Gastrocnemius medialis (tissue), 4 donors: Measurements from ENCODE around the gene ARL2BP. TPM values are rescaled to one million over a fixed set of nuclear protein-coding genes. Genes with fewer than 3 reads are reported as not detected.

ENCODE experiments used
- ATAC-seq, 2 donors: fragments of 150-250 bp; one replicate each; pipeline ENCODE4 v1.9.1; 2016
- DNase-seq, 2 donors: peaks; one replicate each; pipeline ENCODE4 v3.0.0-alpha.2; 2019
- H3K27ac ChIP-seq, 4 donors: fragments of 200-600 bp; sonication (generic); 1 replicate in 1 of 4; 2 replicates in 3 of 4; pipeline ENCODE4 v1.5.1; 2016 to 2018; ENCODE audit warnings: mild to moderate bottlenecking in 2 of 4, moderate library complexity in 1 of 4
- H3K27me3 ChIP-seq, 3 donors: fragments of 200-600 bp; sonication (generic) in 2 of 3; 1 replicate in 1 of 3; 2 replicates in 2 of 3; pipeline versions ENCODE4 v1.5.1 to v1.6.0; 2016 to 2019; ENCODE audit warnings: mild to moderate bottlenecking in 1 of 3, moderate library complexity in 1 of 3
- H3K36me3 ChIP-seq, 2 donors: fragments of 200-600 bp; sonication (generic) in 1 of 2; one replicate each; pipeline ENCODE4 v1.5.1; 2017 to 2018
- H3K4me1 ChIP-seq, 2 donors: fragments of 200-600 bp; sonication (generic) in 1 of 2; one replicate each; pipeline ENCODE4 v1.5.1; 2016 to 2017; ENCODE audit warnings: mild to moderate bottlenecking in 2 of 2
- H3K4me3 ChIP-seq, 4 donors: fragments of 200-600 bp; sonication (generic) in 3 of 4; 1 replicate in 1 of 4; 2 replicates in 3 of 4; pipeline ENCODE4 v1.5.1; 2016 to 2019; ENCODE audit warnings: mild to moderate bottlenecking in 2 of 4
- H3K9me3 ChIP-seq, 3 donors: fragments of 200-600 bp; sonication (generic) in 2 of 3; 1 replicate in 1 of 3; 2 replicates in 2 of 3; pipeline ENCODE4 v1.5.1; 2016 to 2019
- POLR2A ChIP-seq, 2 donors: fragments of 450-650 bp; IDR thresholded peaks; one replicate each; pipeline ENCODE4 v1.6.1; 2017; ENCODE audit warnings: antibody characterized with exemption in 2 of 2, mild to moderate bottlenecking in 2 of 2, moderate library complexity in 2 of 2
- in situ Hi-C, 4 donors: fragments of 200-750 bp; cut with MboI; loops; one replicate each; pipeline versions ENCODE4 v1.15.0 to v1.8.0; 2017; ENCODE audit warnings: low sequenced_read_pairs in 4 of 4
- intact Hi-C: fragments of 100-400 bp; cut with DNase I; formaldehyde crosslinking; loops from one replicate; pipeline ENCODE4 v1.15.1; 2023; ENCODE audit warnings: low total_unique reads
- total RNA-seq, 4 donors: library from RNA; depleted of rRNA; stranded (reverse); fragments of >200 nt; gene quantifications; one replicate each; pipeline versions ENCODE4 v1.1.0 to v1.2.3, GENCODE V29; 2016
- TF ChIP-seq, protein P1 (sequence below), 5 experiments: fragments of 450-650 bp in 3 of 5; fragments of 200-600 bp in 2 of 5; sonication (generic) in 2 of 5; IDR thresholded peaks in 4 of 5; conservative IDR thresholded peaks in 1 of 5; 1 replicate in 4 of 5; 2 replicates in 1 of 5; pipeline ENCODE4 v1.5.1; 2016 to 2019; ENCODE audit warnings: antibody characterized with exemption in 5 of 5, mild to moderate bottlenecking in 3 of 5, moderate library complexity in 3 of 5

Gene ARL2BP
- total RNA-seq, 4 donors from 2014 or later: 25.5 to 52.6 (median 44.5) TPM

DNA sequence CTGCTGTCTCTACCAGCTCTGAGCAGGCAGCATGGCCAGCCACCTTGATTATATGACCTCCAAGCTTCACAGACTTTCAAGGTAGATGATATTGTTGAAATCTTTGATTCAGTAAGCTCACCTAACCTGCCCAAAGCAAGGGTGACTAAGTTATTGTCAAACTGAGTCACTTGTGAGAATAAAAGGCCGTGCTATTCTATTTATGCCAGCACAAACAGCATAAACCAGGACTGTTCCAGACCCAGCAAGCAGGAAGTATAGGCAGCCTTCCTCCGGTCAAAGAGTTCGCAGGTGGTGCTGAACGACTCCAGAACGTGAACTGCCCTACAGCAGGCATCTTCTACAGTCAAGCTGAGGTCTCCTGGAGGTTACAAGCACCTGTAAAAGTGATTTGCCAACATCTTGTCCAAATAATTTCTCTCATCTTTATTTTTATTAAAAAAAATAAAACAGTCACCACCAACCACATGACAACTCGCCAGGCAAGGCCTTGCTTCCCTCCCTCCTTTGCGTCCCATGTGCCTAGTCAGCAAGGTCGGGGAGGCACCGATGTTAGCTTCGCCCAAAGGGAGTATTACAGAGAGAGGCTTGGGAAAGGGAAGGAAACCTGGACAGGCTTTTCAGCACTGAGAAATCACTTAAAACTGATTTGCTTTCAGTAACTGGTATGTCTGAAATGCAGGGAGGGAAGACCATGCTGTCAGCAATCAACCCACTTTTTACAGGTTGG is 10.8 kb downstream of the ARL2BP start:
- no peak for DNase-seq
- no peaks in the 10 kb centered on the region for H3K27me3 ChIP-seq

DNA sequence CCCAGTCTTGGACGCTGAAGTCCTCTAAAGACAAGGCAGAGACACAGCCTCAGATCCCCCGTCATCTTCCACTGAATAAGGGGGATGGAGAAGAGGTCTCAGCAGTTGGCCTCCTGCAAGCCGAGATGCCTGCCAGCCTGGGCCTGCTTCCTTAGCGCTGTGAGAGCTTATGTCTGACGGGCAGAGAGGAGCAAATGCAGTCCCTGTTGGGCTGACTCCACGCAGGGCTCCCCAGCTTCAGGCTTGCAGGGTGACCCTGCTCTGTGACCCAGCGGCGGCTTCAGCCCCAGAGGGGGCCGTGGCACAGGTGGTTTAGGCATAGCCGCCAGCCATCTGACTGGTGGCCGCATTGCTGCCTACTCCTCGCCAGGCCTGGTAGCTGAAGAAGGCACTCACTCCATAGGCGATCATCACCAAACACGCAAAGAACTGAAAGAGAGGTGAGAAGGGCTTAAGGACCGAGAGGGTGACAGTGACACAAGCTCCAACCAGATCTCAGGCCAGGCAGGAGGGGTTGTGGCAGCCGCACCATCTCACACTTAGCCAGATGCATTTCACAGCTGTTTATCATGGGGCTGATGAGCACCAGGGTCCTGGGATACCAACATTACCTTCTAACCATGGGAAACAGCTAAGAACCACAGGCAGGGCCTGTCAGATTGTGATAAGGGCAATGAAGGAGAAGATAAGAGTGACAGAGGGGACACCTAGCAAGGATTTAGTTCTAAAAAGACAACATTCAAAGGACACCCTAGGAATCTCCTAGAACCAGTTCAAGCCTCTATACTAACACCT is 11.7 kb downstream of the ARL2BP start:
- Histone ChIP-seq H3K27ac (no peak overlapping the region), H3K27me3 (no peaks in the 10 kb centered on the region), H3K4me3 (no peak overlapping the region), H3K4me1 (no peaks in the 10 kb centered on the region), H3K36me3 (peaks cover 0 to 52% of the 10 kb centered on the region in 2 donors), H3K9me3 (no peaks in the 10 kb centered on the region)
- TF ChIP-seq, protein P1, sequence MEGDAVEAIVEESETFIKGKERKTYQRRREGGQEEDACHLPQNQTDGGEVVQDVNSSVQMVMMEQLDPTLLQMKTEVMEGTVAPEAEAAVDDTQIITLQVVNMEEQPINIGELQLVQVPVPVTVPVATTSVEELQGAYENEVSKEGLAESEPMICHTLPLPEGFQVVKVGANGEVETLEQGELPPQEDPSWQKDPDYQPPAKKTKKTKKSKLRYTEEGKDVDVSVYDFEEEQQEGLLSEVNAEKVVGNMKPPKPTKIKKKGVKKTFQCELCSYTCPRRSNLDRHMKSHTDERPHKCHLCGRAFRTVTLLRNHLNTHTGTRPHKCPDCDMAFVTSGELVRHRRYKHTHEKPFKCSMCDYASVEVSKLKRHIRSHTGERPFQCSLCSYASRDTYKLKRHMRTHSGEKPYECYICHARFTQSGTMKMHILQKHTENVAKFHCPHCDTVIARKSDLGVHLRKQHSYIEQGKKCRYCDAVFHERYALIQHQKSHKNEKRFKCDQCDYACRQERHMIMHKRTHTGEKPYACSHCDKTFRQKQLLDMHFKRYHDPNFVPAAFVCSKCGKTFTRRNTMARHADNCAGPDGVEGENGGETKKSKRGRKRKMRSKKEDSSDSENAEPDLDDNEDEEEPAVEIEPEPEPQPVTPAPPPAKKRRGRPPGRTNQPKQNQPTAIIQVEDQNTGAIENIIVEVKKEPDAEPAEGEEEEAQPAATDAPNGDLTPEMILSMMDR (IDR thresholded peaks at IDR 0.05 in 4 of 5, conservative IDR thresholded peaks at IDR 0.05 in 1 of 5): no peak
- no peak for TF ChIP-seq POLR2A (IDR thresholded peaks at IDR 0.05)
- no peak for DNase-seq
- ATAC-seq: no peak
- in situ Hi-C loops: no loop called here
- intact Hi-C loops: no loop called here

More for the DNA sequence above, 10.8 kb downstream of the ARL2BP start:
- Histone ChIP-seq H3K36me3 (peaks cover 0 to 61% of the 10 kb centered on the region in 2 donors), H3K4me3 (no peak overlapping the region), H3K9me3 (no peaks in the 10 kb centered on the region), H3K4me1 (no peaks in the 10 kb centered on the region), H3K27ac (no peak overlapping the region)
- in situ Hi-C loops: no loop called here
- ATAC-seq: no peak
- intact Hi-C loops: no loop called here
- TF ChIP-seq, protein P1 (IDR thresholded peaks at IDR 0.05 in 4 of 5, conservative IDR thresholded peaks at IDR 0.05 in 1 of 5): no peak
- no peak for TF ChIP-seq POLR2A (IDR thresholded peaks at IDR 0.05)

DNA sequence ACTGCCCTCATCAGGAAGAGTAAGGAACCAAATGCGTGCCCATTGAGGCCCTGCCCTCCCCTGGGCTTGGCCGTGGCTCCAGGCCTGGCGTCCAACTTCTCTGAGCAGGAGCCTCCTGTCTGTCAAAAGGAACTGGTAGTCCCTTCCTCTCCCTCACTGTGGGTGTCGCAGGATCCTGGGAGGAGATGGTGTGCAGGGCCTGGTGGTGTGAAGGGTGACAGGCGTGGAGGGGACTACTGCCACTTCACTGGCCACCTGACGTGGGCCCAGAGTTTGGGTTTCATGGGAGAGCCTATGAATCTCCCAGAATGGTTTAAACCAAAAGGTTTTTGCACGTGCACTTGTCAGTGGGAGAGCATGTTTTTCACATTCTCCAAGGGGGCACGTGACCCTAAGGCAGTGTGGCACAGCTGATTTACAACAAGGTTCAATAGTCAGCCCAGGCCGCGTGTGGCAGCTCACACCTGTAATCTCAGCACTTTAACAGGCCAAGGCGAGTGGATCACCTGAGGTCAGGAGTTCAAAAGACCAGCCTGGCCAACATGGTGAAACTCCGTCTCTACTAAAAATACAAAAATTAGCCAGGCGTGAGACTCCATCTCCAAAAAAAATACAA is 12.5 kb downstream of the ARL2BP start:
- intact Hi-C loops: no loop called here
- TF ChIP-seq, protein P1 (IDR thresholded peaks at IDR 0.05 in 4 of 5, conservative IDR thresholded peaks at IDR 0.05 in 1 of 5): no peak
- no peak for TF ChIP-seq POLR2A (IDR thresholded peaks at IDR 0.05)
- no peak overlapping the region for H3K27ac ChIP-seq
- no peaks in the 10 kb centered on the region for H3K27me3 ChIP-seq
- H3K4me1 ChIP-seq: no peaks in the 10 kb centered on the region
- ATAC-seq (no peak), DNase-seq (no peak)
- no peak overlapping the region for H3K4me3 ChIP-seq
- in situ Hi-C loops: no loop called here
- H3K36me3 ChIP-seq: peaks cover 0 to 44% of the 10 kb centered on the region in 2 donors
- H3K9me3 ChIP-seq: no peaks in the 10 kb centered on the region

DNA sequence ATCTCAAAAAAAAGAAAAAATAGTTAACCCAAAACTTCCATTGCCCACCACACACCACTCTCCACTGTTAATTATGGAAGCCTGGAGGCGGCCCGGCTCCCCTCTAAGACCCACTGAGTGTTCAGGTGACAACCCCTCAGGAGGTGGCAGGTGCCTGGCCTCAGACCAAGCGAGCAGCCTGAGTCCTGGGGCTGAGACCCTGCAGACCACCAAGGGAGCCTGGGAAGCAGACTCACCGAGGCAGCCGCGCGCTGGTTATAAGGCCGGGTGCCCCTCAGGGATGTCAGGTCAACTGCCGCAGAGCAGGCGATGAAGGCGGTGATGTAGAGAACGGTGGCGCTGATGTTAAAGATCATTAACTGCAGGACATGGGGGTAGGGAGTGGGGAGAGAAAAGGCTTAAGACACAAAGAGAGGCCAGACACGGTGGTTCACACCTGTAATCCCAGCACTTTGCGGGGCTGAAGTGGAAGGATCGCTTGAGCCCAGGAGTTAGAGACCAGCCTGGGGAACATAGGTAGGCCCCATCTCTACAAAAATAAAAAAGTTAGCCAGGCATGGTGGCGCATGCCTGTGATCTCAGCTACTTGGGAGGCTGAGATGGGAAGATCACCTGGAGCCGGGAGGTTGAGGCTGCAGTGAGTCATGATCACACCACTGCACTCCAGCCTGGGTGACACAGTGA is 13.3 kb downstream of the ARL2BP start:
- H3K4me3 ChIP-seq: no peak overlapping the region
- in situ Hi-C loops (no loop called here), intact Hi-C loops (no loop called here)
- no peak for DNase-seq
- H3K9me3 ChIP-seq: no peaks in the 10 kb centered on the region
- H3K27me3 ChIP-seq: no peaks in the 10 kb centered on the region
- ATAC-seq: no peak
- H3K4me1 ChIP-seq: no peaks in the 10 kb centered on the region
- TF ChIP-seq POLR2A (IDR thresholded peaks at IDR 0.05): no peak
- TF ChIP-seq, protein P1 (IDR thresholded peaks at IDR 0.05 in 4 of 5, conservative IDR thresholded peaks at IDR 0.05 in 1 of 5): no peak
- no peak overlapping the region for H3K27ac ChIP-seq
- peaks cover 0 to 37% of the 10 kb centered on the region in 2 donors for H3K36me3 ChIP-seq
